Type B pancreatic cell (in vitro differentiated cells): ENCODE data around the gene RERE. TPM values are rescaled to one million over a fixed set of nuclear protein-coding genes. Genes with fewer than 3 reads are reported as not detected.

Source experiments
- DNase-seq: peaks from one replicate; pipeline ENCODE4 v3.0.0; 2021; ENCODE audit warnings: mixed read lengths; ENCODE audit not compliant: unreplicated experiment; ENCODE audit errors: extremely low spot score
- H3K27ac Mint-ChIP-seq: 2 replicates; pipeline ENCODE4 v1.8.0; 2021; ENCODE audit warnings: mild to moderate bottlenecking, mixed read lengths
- H3K27me3 Mint-ChIP-seq: 2 replicates; pipeline ENCODE4 v1.8.0; 2021; ENCODE audit warnings: mixed read lengths
- H3K36me3 Mint-ChIP-seq: 2 replicates; pipeline ENCODE4 v1.8.0; 2021; ENCODE audit warnings: mixed read lengths
- H3K4me1 Mint-ChIP-seq: one replicate; pipeline ENCODE4 v1.8.0; 2021; ENCODE audit warnings: mixed read lengths; ENCODE audit not compliant: unreplicated experiment
- H3K4me3 Mint-ChIP-seq: 2 replicates; pipeline ENCODE4 v1.8.0; 2021; ENCODE audit warnings: mild to moderate bottlenecking, mixed read lengths
- H3K9me3 Mint-ChIP-seq: 2 replicates; pipeline ENCODE4 v1.8.0; 2021; ENCODE audit warnings: mixed read lengths
- CTCF ChIP-seq: fragments of 200-600 bp; sonication (generic); conservative IDR thresholded peaks from 2 replicates; pipeline ENCODE4 v1.5.0; 2021; ENCODE audit warnings: antibody characterized with exemption, mild to moderate bottlenecking
- microRNA-seq: library from miRNA; unstranded; fragments of <30 nt; microRNA quantifications from one replicate; pipeline ENCODE4, GENCODE V29; 2020
- total RNA-seq: library from RNA; stranded (reverse); gene quantifications from 2 replicates; pipeline ENCODE4 v1.2.1, GENCODE V29; 2021; ENCODE audit warnings: low replicate concordance

Gene RERE
- total RNA-seq, 1 donor from 2014 or later = 141 TPM

DNA sequence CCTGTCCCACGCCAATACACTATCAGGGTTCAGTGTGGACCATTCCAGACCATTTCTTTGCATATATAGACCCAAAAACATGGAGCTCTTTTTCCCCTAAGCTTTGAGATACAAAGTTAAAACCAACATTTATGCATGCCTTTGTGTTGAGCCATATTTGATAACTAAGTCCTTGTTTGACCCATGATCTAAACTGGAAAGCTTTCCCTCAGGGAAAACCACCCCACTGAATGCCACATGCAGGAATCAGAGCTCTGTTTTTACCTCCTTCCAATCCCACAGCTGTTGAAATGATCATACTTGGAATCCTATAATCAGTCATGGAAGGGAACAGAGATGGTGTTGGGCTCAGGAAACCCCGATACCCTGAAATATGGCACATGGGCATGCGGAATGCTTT lies 514.3 kb downstream of the RERE start:
- no peaks in the 10 kb centered on the region for H3K36me3 Mint-ChIP-seq
- peaks cover 21% of the 10 kb centered on the region for H3K4me1 Mint-ChIP-seq
- TF ChIP-seq CTCF = no peak
- H3K9me3 Mint-ChIP-seq = no peaks in the 10 kb centered on the region
- no peaks in the 10 kb centered on the region for H3K27me3 Mint-ChIP-seq
- no peak for DNase-seq
- no peak overlapping the region for H3K4me3 Mint-ChIP-seq
- no peak overlapping the region for H3K27ac Mint-ChIP-seq

Small RNA genes lying within 50 kb of the gene (microRNA-seq; reads per million reads assigned to microRNA genes)
- not detected for gene MIR6728

Other genes with a start within 250 kb of the RERE start
- 599 and 828 TPM in 2 replicates for gene ENO1, start 61.0 kb upstream of the RERE start, total RNA-seq
- gene CA6, start 128.2 kb upstream of the RERE start, total RNA-seq = 0.24 TPM in 1 of 2 replicates, not detected in the other
- gene SLC2A7, start 208.8 kb upstream of the RERE start, total RNA-seq = not detected in 2 replicates